Dedifferentiated amniotic fluid mesenchymal stem cell (primary cell): ENCODE data around the gene DPAGT1.

Experiments
- DNase-seq: peaks from one replicate; pipeline ENCODE4 v3.0.0-alpha.2; 2016; ENCODE audit errors: extremely low spot score

Gene DPAGT1

GRCh38 chr11:119057000-119057769 is 44.5 kb downstream of the DPAGT1 start, which contains the start of gene HYOU1:
Gene HYOU1, minus strand, starts transcription at chr11:119057205. Its CDS starts 1,045 bp downstream, at chr11:119056160.
- peak; percentile 96 for DNase-seq

- no peak for DNase-seq
These were observed 45.1 kb downstream of the DPAGT1 start for GRCh38 chr11:119056421-119056999.

GRCh38 chr11:119055901-119056300 is 45.8 kb downstream of the DPAGT1 start:
- DNase-seq, result no peak

- DNase-seq, result no peak
These were observed 47.2 kb downstream of the DPAGT1 start for GRCh38 chr11:119054418-119054817.

DNA sequence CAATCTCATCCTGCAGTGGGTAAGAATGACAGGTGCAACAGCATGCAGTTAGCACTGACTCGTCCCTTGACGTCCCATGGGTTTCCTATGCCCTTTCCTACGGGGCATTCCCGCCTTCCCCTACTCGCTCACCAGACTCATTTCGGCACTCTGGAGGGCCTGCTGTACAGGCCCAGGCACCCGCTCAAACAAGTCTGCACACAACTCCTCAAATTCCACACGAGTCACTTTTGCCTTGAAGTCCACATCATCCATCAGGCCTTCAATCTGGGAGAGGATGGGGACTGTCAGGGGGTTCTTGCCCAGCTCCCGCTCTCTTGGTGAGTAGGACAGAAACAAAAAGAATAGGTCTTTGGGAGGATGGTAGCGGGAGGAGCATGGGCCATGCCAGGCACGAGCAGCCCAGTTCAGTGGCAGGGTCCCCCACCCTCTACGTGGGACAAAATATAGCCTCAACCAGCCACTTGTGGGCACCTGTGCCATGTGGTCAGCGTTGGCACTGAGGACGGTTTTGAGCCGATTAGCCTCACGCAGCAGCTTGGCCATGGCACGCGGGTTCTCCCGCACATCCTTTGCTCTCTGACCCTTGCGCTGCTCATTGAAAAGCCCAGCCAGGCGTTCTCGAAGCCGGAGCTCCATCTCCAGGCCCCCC is 49.4 kb downstream of the DPAGT1 start:
- DNase-seq, result no peak

GRCh38 chr11:119051440-119052162 is 50.1 kb downstream of the DPAGT1 start:
- no peak for DNase-seq

DNA sequence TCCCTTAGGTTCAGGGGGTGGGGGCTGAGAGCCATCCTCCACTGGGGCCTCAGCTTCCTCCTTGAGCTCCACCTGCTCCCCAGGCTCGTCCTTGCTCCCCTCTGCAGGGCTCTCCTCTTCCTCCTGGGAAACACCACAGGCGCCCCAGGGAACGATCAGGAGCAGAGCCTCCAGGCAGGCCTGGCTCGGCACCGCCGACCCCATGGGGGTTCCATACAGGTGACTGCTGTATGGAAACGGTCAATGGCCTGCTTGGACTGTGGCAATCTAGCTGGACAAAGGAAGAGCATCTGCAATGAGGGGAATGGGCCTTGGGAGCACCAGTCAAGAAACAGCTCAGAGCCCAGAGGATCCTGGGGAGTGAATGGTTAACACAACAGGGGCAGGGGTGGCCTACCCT is 52.6 kb downstream of the DPAGT1 start:
- no peak for DNase-seq

DNA sequence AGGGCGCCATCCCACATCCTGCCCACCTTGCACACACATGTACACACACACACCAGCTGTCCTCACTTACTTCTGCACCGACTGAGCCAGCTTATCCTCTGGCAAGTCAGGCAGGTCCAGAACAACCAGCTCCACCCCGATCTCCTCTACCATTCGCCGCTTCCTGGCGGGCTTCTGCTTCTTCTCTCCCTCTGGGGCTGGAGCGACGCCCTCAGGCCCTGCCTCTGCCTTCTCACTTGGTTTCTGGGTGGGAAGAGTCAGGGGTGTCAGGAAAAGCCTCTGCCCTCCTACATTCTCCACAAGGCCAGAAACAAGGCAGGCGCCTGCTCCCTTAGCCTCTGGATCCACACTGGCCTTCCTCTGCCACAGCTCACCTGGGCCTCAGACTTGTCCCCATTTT is 53.0 kb downstream of the DPAGT1 start:
- no peak for DNase-seq

GRCh38 chr11:119047205-119047604 is 54.4 kb downstream of the DPAGT1 start:
- no peak for DNase-seq
